ENCODE results near the gene CBX2. TPM values are rescaled to one million over a fixed set of nuclear protein-coding genes. Genes with fewer than 3 reads are reported as not detected.
A peak's percentile ranks its signal among the peaks of the same experiment; 100 is the strongest.

The CBX2 gene
- total RNA-seq, 2 experiments from 2014 or later, result 9.2 to 9.6 TPM

DNA sequence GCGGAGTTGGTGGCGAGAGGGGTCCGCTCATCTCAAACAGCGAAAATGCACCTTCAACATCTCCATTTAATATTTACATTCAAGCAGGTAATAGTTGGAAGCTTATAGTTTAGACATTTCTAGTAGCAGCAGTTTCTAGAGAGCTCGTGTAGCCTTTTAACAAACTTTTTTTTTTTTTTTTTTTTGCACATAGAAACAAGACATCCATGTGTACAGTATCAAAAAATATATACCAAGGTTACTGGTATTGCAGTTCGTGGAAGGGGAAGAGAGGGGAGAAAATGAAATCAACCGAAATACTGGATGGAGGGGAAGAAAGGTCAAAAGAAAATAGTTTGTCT lies 55.1 kb downstream of the CBX2 start:
- DNase-seq (no peak), ATAC-seq (ENCODE audit: low read depth) (no peak)
- peaks cover 5% of the 10 kb centered on the region for H3K27me3 Mint-ChIP-seq
- no peak overlapping the region for H3K27ac Mint-ChIP-seq
- H3K4me1 Mint-ChIP-seq, result peaks cover 30% of the 10 kb centered on the region
- POLR2A ChIA-PET, result interaction anchor here (0.7 kb wide), 1 partner anchor 34 kb away, joined by 5 read pairs; no protein-coding TSS in a partner anchor
- H3K36me3 Mint-ChIP-seq, result peaks cover 10% of the 10 kb centered on the region
- H3K4me3 Mint-ChIP-seq, result peak overlapping the region; percentile 51
- no peaks in the 10 kb centered on the region for H3K9me3 Mint-ChIP-seq

DNA sequence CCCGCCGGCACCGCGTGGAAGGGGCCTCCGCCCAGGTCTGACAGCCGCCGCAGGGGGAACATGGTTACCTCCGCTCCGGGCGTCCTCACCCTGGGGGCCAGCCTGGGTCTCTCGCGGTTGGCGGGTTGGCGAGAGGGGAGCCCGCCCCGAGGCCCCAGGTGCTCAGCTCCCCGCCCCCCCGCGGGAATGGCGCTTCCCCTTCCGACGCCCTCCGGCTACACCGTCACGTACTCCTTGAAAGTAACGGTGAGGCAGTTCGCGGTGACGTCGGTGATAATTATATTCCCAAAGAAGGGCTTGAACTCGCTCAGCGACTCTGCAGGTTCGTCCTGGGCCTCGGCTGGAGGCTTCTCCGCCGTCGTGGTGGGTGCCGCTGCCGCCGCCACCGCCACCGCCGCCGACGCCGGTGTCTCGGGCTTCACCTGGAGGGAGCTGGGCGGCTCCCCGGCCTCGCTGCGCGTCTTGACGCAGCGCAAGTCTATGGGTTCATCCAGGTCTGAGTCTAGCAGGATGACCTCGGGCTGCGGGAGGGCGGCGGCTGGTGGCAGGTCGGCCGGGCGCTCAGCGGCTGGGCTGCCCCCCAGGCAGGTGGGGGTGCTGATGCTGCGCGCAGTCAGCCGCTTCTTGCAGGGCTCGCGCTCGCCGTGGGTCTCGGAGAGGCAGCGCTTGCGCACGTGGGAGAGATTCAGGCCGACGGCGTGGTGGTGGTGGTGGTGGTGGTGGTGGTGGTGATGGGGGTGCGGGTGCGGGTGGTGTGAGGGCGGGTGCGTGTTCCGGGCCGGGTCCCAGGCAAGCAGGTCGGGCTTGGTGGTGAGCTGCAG lies 56.0 kb downstream of the CBX2 start:
- Mint-ChIP-seq H3K4me3 (no peak overlapping the region), H3K27me3 (peaks cover 5% of the 10 kb centered on the region), H3K9me3 (no peaks in the 10 kb centered on the region), H3K4me1 (peaks cover 24% of the 10 kb centered on the region), H3K27ac (no peak overlapping the region), H3K36me3 (peaks cover 14% of the 10 kb centered on the region)
- ATAC-seq (ENCODE audit: low read depth), result no peak
- DNase-seq, result no peak
- POLR2A ChIA-PET, result no interaction called here

GRCh38 chr17:79834565-79835469 lies 56.9 kb downstream of the CBX2 start:
- Mint-ChIP-seq H3K27me3 (peaks cover 2% of the 10 kb centered on the region), H3K36me3 (peaks cover 14% of the 10 kb centered on the region), H3K27ac (no peak overlapping the region), H3K9me3 (no peaks in the 10 kb centered on the region), H3K4me3 (no peak overlapping the region), H3K4me1 (peaks cover 18% of the 10 kb centered on the region)
- POLR2A ChIA-PET, result interaction anchor here (0.9 to 1.8 kb wide), 6 partner anchors 10 to 57 kb away, joined by 3 to 7 read pairs (median 3); partner anchors contain the start of genes CBX2 and CBX8
- ATAC-seq (ENCODE audit: low read depth), result no peak
- peak; percentile 74 for DNase-seq

- Mint-ChIP-seq H3K27ac (no peak overlapping the region), H3K4me1 (peaks cover 18% of the 10 kb centered on the region), H3K4me3 (no peak overlapping the region), H3K27me3 (peaks cover 5% of the 10 kb centered on the region), H3K36me3 (peaks cover 14% of the 10 kb centered on the region), H3K9me3 (no peaks in the 10 kb centered on the region)
- ATAC-seq (ENCODE audit: low read depth) (no peak), DNase-seq (no peak)
- POLR2A ChIA-PET, result interaction anchor here (0.9 to 2.3 kb wide), 8 partner anchors 10 to 57 kb away, joined by 3 to 17 read pairs (median 4); partner anchors contain the start of genes CBX2 and CBX8
Observed at GRCh38 chr17:79835470-79835899, 57.5 kb downstream of the CBX2 start.

DNA sequence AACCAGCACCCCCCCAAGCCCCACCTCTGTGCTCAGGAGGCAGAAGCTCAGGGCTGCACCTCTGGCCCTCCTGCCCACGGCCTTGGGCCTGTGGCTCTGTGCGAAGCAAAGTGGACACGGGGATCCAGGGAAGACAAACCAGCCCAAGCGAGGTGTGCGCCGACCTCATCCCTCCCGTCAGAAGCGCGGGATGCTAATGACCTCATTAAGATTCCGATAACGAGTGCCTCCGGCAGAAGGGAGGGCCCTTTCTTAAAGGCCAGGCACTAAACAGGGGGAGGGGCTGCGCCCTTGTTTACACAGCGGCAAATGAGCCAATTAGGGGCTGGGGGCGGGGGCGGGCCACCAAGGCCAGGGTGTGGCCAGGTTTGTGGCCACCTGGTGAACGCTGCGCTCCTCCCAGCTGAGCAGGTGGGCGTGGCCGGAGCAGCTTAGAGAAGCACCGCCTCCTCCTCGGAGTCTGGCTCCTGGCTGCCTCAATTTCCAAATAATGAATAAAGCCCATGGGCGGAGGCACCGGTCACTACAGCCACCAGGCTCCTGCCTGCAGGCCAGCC lies 58.1 kb downstream of the CBX2 start:
- Mint-ChIP-seq H3K4me3 (no peak overlapping the region), H3K36me3 (peaks cover 14% of the 10 kb centered on the region), H3K9me3 (no peaks in the 10 kb centered on the region), H3K27me3 (peaks cover 9% of the 10 kb centered on the region), H3K4me1 (peaks cover 18% of the 10 kb centered on the region), H3K27ac (no peak overlapping the region)
- POLR2A ChIA-PET, result interaction anchor here (0.6 to 2.3 kb wide), 16 partner anchors 8 to 158 kb away, joined by 3 to 17 read pairs (median 6); partner anchors contain the start of genes CBX2 and CBX8
- DNase-seq (no peak), ATAC-seq (ENCODE audit: low read depth) (no peak)

DNA sequence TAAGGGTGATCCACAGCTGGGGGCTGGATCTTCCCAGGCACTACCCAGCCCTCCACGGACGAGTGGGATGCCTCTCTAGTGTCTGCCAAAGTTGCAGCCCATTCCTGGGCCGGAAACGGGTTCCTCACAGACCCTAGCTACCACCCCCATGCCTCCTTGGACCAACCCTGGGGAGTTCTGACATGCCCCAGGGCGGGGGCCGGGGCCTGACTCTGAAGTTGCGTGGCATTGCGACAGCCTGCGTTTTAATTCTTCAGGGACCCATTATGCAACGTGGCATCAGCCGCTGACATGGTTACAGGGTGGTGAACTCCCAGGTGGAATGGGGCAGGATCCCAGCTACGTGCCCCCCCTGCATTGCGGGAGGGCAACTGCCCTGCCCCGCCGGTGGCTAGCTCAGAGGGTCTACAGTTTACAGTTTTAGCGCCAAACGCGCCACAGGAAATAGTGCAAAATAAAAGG lies 58.6 kb downstream of the CBX2 start:
- ATAC-seq (ENCODE audit: low read depth), result no peak
- peaks cover 17% of the 10 kb centered on the region for H3K4me1 Mint-ChIP-seq
- H3K36me3 Mint-ChIP-seq, result peaks cover 14% of the 10 kb centered on the region
- H3K4me3 Mint-ChIP-seq, result peak overlapping the region; percentile 99
- POLR2A ChIA-PET, result interaction anchor here (0.6 to 2.3 kb wide), 17 partner anchors 8 to 160 kb away, joined by 3 to 17 read pairs (median 5); partner anchors contain the start of genes CBX2 and CBX8
- H3K27ac Mint-ChIP-seq, result peak overlapping the region; percentile 96
- H3K27me3 Mint-ChIP-seq, result peaks cover 14% of the 10 kb centered on the region
- no peak for DNase-seq
- H3K9me3 Mint-ChIP-seq, result no peaks in the 10 kb centered on the region

DNA sequence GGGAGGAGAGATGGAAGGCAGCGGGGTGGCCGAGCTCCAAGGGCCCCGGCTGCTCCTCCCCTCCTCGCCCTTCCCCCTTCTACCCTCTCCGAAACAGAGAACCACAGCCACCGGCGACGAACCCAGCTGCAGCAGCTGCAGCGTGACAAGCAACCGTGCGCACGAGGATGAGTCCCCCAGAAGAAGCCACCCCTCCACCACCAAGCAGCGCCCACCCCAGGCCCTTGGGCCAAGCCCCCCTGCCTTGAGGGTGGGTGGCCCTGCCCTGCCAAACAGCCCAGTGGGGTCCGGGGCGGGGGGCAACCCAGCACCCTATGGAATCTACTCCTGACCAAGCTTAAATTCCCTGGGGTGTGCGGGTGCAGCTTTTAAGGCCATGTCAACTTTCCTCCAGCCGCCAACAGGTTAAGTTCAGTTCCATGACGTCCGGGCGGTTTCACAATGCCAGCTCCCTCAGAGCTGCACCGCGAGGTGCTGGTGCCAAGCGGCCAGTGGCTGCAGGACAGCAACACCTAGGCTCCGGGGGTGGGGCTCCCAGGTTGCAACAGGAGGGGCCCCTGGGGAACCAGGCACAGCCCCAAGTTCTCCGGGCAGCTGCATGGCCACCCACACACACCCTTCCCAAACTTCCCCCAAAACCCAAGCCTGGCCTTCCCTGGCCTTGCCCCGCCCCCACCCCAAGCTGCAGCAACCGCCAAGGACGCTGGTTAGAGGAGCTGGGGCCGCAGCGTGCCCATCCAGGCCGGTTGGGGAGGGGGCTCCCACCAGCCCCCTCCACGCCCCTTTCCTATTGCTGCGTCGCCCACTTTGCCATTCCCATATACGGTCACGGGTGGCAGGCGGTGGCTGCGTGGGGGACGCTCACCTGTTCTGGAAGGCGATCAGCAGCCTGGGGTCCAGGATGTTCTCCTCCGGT lies 59.3 kb downstream of the CBX2 start:
- Mint-ChIP-seq H3K27ac (peak overlapping the region; percentile 96), H3K4me1 (peaks cover 20% of the 10 kb centered on the region), H3K36me3 (peaks cover 14% of the 10 kb centered on the region), H3K9me3 (no peaks in the 10 kb centered on the region), H3K4me3 (peak overlapping the region; percentile 99), H3K27me3 (peaks cover 19% of the 10 kb centered on the region)
- POLR2A ChIA-PET, result interaction anchor here (0.6 to 2.3 kb wide), 16 partner anchors 9 to 160 kb away, joined by 3 to 17 read pairs (median 6); partner anchors contain the start of gene CBX8
- peak; percentile 72 for DNase-seq
- ATAC-seq (ENCODE audit: low read depth), result peak; percentile 29

Other genes starting within 250 kb of the CBX2 start
- not detected for gene RBFOX3, start 167.1 kb upstream of the CBX2 start, total RNA-seq
- under 1 TPM in 1 of 2 experiments, not detected in 1; 0.14 TPM for gene ENPP7, start 47.2 kb upstream of the CBX2 start, total RNA-seq
- gene CBX8, start 18.9 kb downstream of the CBX2 start, total RNA-seq, result 1 to 10 TPM; 4.9 to 5.5 TPM
- gene CBX4, start 61.3 kb downstream of the CBX2 start, total RNA-seq, result 10 to 100 TPM; 53.8 to 54.4 TPM

All from activated naive CD8-positive, alpha-beta T cell treated with anti-CD3 and anti-CD28 coated beads, Interleukin-2, amount 10 ng/mL, durations not matched to agents 7 days and 5 days (primary cell).